ENCODE measurements around the gene TSEN34. TPM values are rescaled to one million over a fixed set of nuclear protein-coding genes. Genes with fewer than 3 reads are reported as not detected.

Gene TSEN34
- total and polyA plus RNA-seq, 2 experiments from 2014 or later: 36.6 to 53.4 TPM

DNA sequence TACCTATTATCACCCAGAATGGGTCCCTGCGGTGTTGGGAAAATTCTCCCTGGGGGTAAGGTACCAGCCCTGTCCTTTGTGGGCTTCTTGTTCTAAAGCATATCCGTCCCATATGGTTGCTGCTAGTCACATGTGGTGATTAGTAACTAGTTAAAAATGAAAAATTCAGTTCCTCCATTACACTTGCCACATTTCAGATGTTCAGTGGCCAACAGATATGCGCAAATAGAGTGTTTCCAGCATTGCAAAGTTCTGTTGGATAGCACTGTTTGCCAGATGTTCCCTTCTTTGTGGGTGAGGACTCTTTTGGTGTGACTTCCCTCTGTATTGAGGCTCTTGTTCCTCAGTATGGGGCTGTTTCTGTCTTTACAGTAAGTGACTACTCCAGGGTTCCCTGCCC lies 49.8 kb upstream of the TSEN34 start:
- peaks cover 19% of the 10 kb centered on the region for H3K27me3 Mint-ChIP-seq (ENCODE audit: insufficient read depth, low read depth, poor library complexity)
- no peak overlapping the region for H3K4me3 ChIP-seq
- H2AFZ ChIP-seq: no peak overlapping the region
- H3K27ac ChIP-seq (ENCODE audit: low read depth): 0 out of 2 replicates have a peak overlapping the region, but pooled peaks have one; percentile 32
- H3K79me2 ChIP-seq (replicated peaks; ENCODE audit: insufficient read depth): peaks cover 51% of the 10 kb centered on the region
- H3K36me3 ChIP-seq (ENCODE audit: insufficient read depth): peaks cover 24% of the 10 kb centered on the region
- H4K20me1 ChIP-seq (replicated peaks; ENCODE audit: insufficient read depth): peaks cover 49% of the 10 kb centered on the region
- DNase-seq (ENCODE audit: low spot score): no peak
- no peak overlapping the region for H3K27ac Mint-ChIP-seq
- H3K4me3 Mint-ChIP-seq: no peak overlapping the region
- H3K4me1 Mint-ChIP-seq: peaks cover 23% of the 10 kb centered on the region
- ATAC-seq: no peak
- no peaks in the 10 kb centered on the region; the same call in 1 of the 2 replicates for H3K4me1 ChIP-seq (ENCODE audit: insufficient read depth)
- no peak overlapping the region for H3K4me2 ChIP-seq
- peaks cover 4% of the 10 kb centered on the region; the same call in 1 of the 2 replicates for H3F3A ChIP-seq (replicated peaks; ENCODE audit: low read depth)
- H3K9me3 Mint-ChIP-seq: no peaks in the 10 kb centered on the region; the same call in 2 of the 3 replicates
- TF ChIP-seq ZNF462 (CRISPR knock-in tag; IDR thresholded peaks at IDR 0.05): no peak
- no peak for TF ChIP-seq ZNF114 (CRISPR knock-in tag; IDR thresholded peaks at IDR 0.05)
- no peak for TF ChIP-seq NANOG (IDR thresholded peaks at IDR 0.05; ENCODE audit: borderline replicate concordance)
- TF ChIP-seq EZH2 (IDR thresholded peaks at IDR 0.05; ENCODE audit: low read depth, unreplicated experiment): no peak
- no peak for TF ChIP-seq ZNF331 (CRISPR knock-in tag; IDR thresholded peaks at IDR 0.05; ENCODE audit: low read depth)
- no peak for TF ChIP-seq STAT1 (IDR thresholded peaks at IDR 0.05; ENCODE audit: unreplicated experiment)
- TF ChIP-seq, protein P1, sequence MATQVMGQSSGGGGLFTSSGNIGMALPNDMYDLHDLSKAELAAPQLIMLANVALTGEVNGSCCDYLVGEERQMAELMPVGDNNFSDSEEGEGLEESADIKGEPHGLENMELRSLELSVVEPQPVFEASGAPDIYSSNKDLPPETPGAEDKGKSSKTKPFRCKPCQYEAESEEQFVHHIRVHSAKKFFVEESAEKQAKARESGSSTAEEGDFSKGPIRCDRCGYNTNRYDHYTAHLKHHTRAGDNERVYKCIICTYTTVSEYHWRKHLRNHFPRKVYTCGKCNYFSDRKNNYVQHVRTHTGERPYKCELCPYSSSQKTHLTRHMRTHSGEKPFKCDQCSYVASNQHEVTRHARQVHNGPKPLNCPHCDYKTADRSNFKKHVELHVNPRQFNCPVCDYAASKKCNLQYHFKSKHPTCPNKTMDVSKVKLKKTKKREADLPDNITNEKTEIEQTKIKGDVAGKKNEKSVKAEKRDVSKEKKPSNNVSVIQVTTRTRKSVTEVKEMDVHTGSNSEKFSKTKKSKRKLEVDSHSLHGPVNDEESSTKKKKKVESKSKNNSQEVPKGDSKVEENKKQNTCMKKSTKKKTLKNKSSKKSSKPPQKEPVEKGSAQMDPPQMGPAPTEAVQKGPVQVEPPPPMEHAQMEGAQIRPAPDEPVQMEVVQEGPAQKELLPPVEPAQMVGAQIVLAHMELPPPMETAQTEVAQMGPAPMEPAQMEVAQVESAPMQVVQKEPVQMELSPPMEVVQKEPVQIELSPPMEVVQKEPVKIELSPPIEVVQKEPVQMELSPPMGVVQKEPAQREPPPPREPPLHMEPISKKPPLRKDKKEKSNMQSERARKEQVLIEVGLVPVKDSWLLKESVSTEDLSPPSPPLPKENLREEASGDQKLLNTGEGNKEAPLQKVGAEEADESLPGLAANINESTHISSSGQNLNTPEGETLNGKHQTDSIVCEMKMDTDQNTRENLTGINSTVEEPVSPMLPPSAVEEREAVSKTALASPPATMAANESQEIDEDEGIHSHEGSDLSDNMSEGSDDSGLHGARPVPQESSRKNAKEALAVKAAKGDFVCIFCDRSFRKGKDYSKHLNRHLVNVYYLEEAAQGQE (IDR thresholded peaks at IDR 0.05; ENCODE audit: unreplicated experiment): no peak
- no peak for TF ChIP-seq EZH2phosphoT487 (IDR thresholded peaks at IDR 0.05; ENCODE audit: unreplicated experiment)
- TF ChIP-seq, protein P2, sequence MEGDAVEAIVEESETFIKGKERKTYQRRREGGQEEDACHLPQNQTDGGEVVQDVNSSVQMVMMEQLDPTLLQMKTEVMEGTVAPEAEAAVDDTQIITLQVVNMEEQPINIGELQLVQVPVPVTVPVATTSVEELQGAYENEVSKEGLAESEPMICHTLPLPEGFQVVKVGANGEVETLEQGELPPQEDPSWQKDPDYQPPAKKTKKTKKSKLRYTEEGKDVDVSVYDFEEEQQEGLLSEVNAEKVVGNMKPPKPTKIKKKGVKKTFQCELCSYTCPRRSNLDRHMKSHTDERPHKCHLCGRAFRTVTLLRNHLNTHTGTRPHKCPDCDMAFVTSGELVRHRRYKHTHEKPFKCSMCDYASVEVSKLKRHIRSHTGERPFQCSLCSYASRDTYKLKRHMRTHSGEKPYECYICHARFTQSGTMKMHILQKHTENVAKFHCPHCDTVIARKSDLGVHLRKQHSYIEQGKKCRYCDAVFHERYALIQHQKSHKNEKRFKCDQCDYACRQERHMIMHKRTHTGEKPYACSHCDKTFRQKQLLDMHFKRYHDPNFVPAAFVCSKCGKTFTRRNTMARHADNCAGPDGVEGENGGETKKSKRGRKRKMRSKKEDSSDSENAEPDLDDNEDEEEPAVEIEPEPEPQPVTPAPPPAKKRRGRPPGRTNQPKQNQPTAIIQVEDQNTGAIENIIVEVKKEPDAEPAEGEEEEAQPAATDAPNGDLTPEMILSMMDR (conservative IDR thresholded peaks at IDR 0.05; ENCODE audit: low read depth in 2 of 2): no peak
- TF ChIP-seq POLR2AphosphoS5 (IDR thresholded peaks at IDR 0.05; ENCODE audit: low read depth): no peak
- no peak for TF ChIP-seq CREB1 (CRISPR knock-in tag; IDR thresholded peaks at IDR 0.05; ENCODE audit: low read depth)
- TF ChIP-seq, protein P3, sequence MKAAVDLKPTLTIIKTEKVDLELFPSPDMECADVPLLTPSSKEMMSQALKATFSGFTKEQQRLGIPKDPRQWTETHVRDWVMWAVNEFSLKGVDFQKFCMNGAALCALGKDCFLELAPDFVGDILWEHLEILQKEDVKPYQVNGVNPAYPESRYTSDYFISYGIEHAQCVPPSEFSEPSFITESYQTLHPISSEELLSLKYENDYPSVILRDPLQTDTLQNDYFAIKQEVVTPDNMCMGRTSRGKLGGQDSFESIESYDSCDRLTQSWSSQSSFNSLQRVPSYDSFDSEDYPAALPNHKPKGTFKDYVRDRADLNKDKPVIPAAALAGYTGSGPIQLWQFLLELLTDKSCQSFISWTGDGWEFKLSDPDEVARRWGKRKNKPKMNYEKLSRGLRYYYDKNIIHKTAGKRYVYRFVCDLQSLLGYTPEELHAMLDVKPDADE (IDR thresholded peaks at IDR 0.05): no peak
- TF ChIP-seq JUNB (IDR thresholded peaks at IDR 0.05; ENCODE audit: unreplicated experiment): no peak
- H3K9me2 ChIP-seq (ENCODE audit: insufficient read depth): no peaks in the 10 kb centered on the region
- no peaks in the 10 kb centered on the region for H3K27me3 ChIP-seq (ENCODE audit: insufficient read depth)
- peaks cover 63% of the 10 kb centered on the region for H3K36me3 Mint-ChIP-seq (ENCODE audit: low read depth)

Measured in GM23338 (cell line).